GM19035 (cell line): ENCODE data around the gene LRRC41.

Source experiments
- ATAC-seq: cut with Tn5 transposase; IDR thresholded peaks from one replicate; pipeline ENCODE4 v1.9.1; 2021; ENCODE audit not compliant: unreplicated experiment

Gene LRRC41

GRCh38 chr1:46288485-46289133, 14.8 kb downstream of the LRRC41 start:
- no peak for ATAC-seq

GRCh38 chr1:46285730-46286477, 17.5 kb downstream of the LRRC41 start:
- no peak for ATAC-seq

- no peak for ATAC-seq
Measured at GRCh38 chr1:46284597-46285564, 18.5 kb downstream of the LRRC41 start.

- ATAC-seq, result no peak
Measured at GRCh38 chr1:46284058-46284457, 19.4 kb downstream of the LRRC41 start.

GRCh38 chr1:46281021-46281420, 22.4 kb downstream of the LRRC41 start:
- no peak for ATAC-seq

GRCh38 chr1:46280092-46280491, 23.3 kb downstream of the LRRC41 start:
- no peak for ATAC-seq

DNA sequence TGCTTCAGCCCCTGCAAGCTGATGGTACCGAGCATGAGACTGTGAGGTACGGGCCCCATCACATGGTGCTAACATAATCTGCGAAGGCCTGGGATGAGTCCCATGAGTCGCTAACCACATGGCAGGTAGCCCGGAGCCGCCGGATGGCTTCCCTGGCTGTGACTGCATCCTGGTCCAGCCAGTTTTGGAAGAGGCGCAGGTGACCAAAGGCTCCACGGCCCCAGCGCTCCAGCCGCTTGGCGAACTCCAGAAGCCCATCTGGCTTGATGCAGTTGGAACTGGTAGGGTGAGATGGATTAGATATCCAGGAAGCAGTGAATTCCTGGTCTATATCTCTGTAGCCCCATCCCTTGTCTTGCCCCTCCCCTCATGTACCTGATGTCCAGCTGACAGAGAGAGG, 24.6 kb downstream of the LRRC41 start:
- ATAC-seq, result no peak

DNA sequence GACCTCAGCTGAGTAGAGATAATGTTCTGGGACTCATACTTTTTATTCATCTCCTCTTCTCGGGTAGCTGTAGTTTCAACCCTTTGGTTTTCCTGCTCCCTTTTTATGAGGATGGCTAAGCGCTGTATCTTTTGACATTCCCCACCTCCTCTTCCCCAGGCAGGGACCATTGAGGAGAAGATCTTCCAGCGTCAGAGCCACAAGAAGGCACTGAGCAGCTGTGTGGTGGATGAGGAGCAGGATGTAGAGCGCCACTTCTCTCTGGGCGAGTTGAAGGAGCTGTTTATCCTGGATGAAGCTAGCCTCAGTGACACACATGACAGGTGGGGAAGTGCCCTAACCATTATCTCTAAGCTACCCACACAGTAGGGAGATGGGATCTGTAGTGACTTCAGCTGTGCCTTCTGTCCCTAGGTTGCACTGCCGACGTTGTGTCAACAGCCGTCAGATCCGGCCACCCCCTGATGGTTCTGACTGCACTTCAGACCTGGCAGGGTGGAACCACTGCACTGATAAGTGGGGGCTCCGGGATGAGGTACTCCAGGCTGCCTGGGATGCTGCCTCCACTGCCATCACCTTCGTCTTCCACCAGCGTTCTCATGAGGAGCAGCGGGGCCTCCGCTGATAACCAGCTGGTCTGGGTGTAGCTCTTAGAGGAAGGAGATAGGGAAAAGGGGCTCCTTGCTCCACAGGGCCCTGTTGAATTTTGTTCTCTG, 25.6 kb downstream of the LRRC41 start:
- ATAC-seq, result no peak

GRCh38 chr1:46275030-46275337, 28.4 kb downstream of the LRRC41 start:
- no peak for ATAC-seq

- ATAC-seq, result no peak
Measured at GRCh38 chr1:46274225-46275029, 29.0 kb downstream of the LRRC41 start.

GRCh38 chr1:46268578-46268977, 34.8 kb downstream of the LRRC41 start:
- ATAC-seq, result no peak

DNA sequence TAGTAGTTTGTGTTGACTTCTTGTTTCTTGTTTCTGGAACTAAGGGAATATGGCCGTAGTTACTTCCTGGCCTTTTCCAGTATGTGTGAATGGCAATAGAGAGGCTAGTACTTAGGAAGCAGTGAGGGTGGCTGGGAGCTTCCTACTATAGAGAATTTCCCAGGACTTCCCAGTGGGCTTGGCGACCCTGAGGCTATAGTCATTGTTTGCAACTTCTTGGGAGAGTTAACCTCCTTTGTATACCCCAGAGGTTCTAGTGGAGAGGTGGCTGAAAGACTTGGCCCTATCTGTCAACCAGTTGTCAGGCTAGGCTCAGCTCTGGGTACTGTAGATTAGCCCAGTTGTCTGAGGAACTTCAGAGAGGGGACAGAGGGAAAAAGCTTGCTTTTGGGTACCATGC, 40.3 kb downstream of the LRRC41 start:
- no peak for ATAC-seq

GRCh38 chr1:46262508-46262907, 40.9 kb downstream of the LRRC41 start:
- no peak for ATAC-seq

- ATAC-seq, result no peak
Measured at GRCh38 chr1:46256523-46256922, 46.9 kb downstream of the LRRC41 start.

DNA sequence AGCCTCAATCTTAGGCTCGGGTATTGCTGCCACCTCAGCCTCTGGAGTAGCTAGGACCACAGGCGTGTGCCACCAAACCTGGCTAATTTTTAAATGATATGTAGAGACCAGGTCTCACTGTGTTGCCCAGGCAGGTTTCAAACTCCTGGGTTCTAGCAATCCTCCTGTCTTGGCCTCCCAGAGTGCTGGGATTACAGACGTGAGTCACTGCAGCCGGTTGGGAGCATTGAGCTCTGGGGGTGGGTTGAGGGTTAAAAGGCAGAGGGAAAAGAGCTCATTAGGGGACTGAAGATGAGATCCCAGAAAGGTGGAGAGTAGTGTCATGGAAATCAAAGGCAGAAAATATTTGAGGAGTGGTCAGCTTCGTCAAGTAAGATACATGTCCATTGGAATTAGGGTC, 48.7 kb downstream of the LRRC41 start:
- ATAC-seq, result no peak

- ATAC-seq, result no peak
Measured at GRCh38 chr1:46248122-46248920, 55.1 kb downstream of the LRRC41 start.

DNA sequence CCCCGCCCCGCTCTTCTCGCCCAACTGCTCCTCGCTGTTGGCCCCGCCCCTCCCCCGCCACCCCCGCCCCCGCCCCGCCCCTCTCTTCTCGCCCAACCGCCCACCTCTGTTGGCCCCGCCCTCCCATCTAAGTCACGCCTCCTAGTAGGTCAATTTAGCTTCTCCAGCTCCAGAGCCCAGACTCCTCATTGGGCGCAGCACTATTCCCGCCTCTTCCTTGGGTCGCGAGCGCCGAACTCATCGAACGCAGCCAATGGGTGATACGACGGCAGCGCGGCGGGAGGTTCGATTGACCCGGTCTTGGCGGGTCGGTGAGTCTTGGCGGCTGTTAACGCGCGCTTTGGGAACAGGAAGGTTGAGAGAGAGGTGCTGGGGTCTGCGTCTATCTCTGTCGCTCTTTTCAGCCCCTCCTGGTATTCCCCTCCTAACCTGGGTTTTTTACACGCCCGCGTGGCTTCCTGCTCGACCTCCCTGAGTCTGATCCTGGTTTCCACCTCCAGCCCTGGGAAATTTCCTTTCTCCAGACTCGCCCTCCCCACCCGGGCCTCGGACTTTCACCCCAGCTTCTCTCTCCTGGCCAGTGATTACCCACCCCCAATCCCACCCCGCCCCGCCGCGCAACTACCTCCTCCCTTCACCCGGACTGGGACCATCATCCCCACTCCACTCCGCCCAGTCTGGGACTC, 55.8 kb downstream of the LRRC41 start, which contains the start of gene RAD54L:
TSS of gene RAD54L (plus strand) at position 328 of the 686 bp plus-strand sequence. CDS start 643 bp downstream, outside the sequence.
- peak; percentile 93 for ATAC-seq

GRCh38 chr1:46246548-46247435, 56.6 kb downstream of the LRRC41 start:
- ATAC-seq, result peak; percentile 61
